Activated CD4-positive, alpha-beta T cell treated with anti-CD3 and anti-CD28 coated beads for 36 hours (primary cell): ENCODE results near the gene ZNF281. TPM values are rescaled to one million over a fixed set of nuclear protein-coding genes. Genes with fewer than 3 reads are reported as not detected.
A peak's percentile ranks its signal among the peaks of the same experiment; 100 is the strongest.

Source experiments
- ATAC-seq: fragments of 200-7000 bp; cut with Tn5 transposase; one replicate; pipeline ENCODE4 v1.10.0; 2021; ENCODE audit warnings: mild to moderate bottlenecking, moderate library complexity
- CTCF ChIA-PET: fragments of 350-600 bp; sonication (Branson Sonifier 250); formaldehyde crosslinking; loops from one replicate; lab custom pipeline; 2021; ENCODE audit warnings: antibody characterized with exemption; lab: Charles Lee
- POLR2A ChIA-PET: fragments of 350-600 bp; sonication (Branson Sonifier 250); formaldehyde crosslinking; loops from one replicate; lab custom pipeline; 2021; ENCODE audit warnings: antibody characterized with exemption, inconsistent platforms; lab: Charles Lee
- DNase-seq: peaks from one replicate; pipeline ENCODE4 v3.0.0-alpha.2; 2020
- H3K27ac Mint-ChIP-seq: one replicate; pipeline ENCODE4 v1.8.0; 2021; ENCODE audit warnings: mixed read lengths
- H3K27me3 Mint-ChIP-seq: one replicate; pipeline ENCODE4 v1.8.0; 2021; ENCODE audit warnings: mixed read lengths
- H3K36me3 Mint-ChIP-seq: one replicate; pipeline ENCODE4 v1.8.0; 2021; ENCODE audit warnings: low read depth, mixed read lengths
- H3K4me1 Mint-ChIP-seq: one replicate; pipeline ENCODE4 v1.8.0; 2021; ENCODE audit warnings: mixed read lengths
- H3K4me3 Mint-ChIP-seq: one replicate; pipeline ENCODE4 v1.8.0; 2021; ENCODE audit warnings: mild to moderate bottlenecking, moderate library complexity, mixed read lengths
- H3K9me3 Mint-ChIP-seq: one replicate; pipeline ENCODE4 v1.8.0; 2021; ENCODE audit warnings: low read depth, mixed read lengths
- intact Hi-C, 2 experiments: fragments of 100-400 bp; cut with DNase I in 1 of 2; cut with micrococcal nuclease in 1 of 2; formaldehyde crosslinking; loops; one replicate each; pipeline versions ENCODE4 v1.14.2 to v1.15.1; 2022 to 2024; cut with DNase I, micrococcal nuclease
- total RNA-seq, 2 experiments: library from RNA; stranded (reverse); gene quantifications; one replicate each; pipeline ENCODE4 v1.2.3, GENCODE V29; 2021

Gene ZNF281
- total RNA-seq, 2 experiments from 2014 or later: 10.8 to 13.5 TPM

DNA sequence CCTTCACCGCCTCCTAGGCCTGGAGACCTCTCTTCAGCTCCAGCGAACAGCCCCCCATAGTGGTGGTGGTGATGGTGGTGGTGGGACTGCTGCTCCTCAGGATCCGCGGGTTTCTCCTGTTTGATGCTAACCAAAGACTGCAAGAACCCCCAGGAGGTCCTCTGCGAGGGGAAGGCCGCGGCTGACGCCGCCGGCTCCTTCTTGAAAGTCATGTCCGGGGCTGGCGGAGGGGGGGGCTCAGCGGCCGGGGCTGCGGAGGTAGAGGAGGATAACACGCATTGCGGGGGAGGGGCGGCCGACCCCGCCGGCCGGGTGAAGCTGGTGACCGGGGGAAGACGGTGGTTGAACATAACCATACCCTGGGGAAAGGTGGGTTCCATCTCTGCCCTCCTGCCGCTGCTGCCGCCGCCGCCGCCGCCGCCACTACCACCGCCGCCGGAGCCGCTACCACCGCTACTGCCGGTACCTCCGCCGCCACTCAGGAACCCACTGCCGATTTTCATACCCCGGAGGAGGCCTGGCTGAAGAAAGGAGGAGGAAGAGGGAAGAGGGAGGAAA lies 554 bp downstream of the ZNF281 start:
- Mint-ChIP-seq H3K4me3 (peak overlapping the region; percentile 80), H3K4me1 (peaks cover 49% of the 10 kb centered on the region), H3K27me3 (no peaks in the 10 kb centered on the region), H3K27ac (peak overlapping the region; percentile 93), H3K9me3 (no peaks in the 10 kb centered on the region), H3K36me3 (peaks cover 41% of the 10 kb centered on the region)
- intact Hi-C loops: loop anchor here (5.0 to 10.0 kb wide), 2 partner anchors 38 to 616 kb away; partner anchors contain the start of gene KIF21B (in 1 of the 2)
- DNase-seq (peak; percentile 60), ATAC-seq (peak; percentile 28)
- ChIA-PET CTCF (interaction anchor here (1.0 kb wide), 1 partner anchor 60 kb away, joined by 3 read pairs; no protein-coding TSS in a partner anchor), POLR2A (no interaction called here)

DNA sequence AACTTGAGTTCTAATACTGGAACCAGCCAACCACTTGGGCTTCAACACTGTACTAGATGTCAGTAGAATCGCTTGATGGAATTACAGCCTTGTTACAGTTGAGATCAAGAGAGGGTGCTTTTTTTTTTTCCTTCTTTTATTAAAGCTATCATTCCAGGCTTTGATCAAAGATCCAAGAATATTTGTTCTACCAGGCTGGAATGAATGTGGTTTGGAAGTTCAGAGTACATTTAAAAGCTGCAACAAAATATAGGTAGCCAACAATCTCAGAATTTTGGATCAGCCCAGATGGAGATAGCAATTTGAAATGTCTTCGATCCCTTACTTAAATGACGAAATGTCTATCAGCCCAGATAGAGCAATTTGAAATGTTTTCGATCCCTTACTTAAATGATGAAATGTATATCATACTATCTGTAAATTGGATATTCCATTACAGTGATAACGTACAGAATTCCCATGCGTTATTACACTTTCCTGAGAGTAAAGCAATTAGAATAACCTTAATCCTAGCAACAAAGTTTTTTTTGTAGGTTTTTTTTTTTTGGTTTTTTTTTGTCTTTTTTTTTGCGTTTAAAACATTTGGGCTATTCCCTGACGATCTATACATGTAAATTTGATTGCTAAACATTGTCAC lies 3.6 kb downstream of the ZNF281 start:
- Mint-ChIP-seq H3K27ac (no peak overlapping the region), H3K4me3 (peak overlapping the region; percentile 3), H3K4me1 (peaks cover 56% of the 10 kb centered on the region), H3K9me3 (no peaks in the 10 kb centered on the region), H3K27me3 (no peaks in the 10 kb centered on the region), H3K36me3 (peaks cover 54% of the 10 kb centered on the region)
- no peak for ATAC-seq
- no peak for DNase-seq
- CTCF ChIA-PET: no interaction called here
- intact Hi-C loops: loop anchor here (5.0 to 10.0 kb wide), 2 partner anchors 41 to 619 kb away; partner anchors contain the start of gene KIF21B (in 1 of the 2)
- POLR2A ChIA-PET: interaction anchor here (0.6 kb wide), 1 partner anchor 31 kb away, joined by 3 read pairs; no protein-coding TSS in a partner anchor

DNA sequence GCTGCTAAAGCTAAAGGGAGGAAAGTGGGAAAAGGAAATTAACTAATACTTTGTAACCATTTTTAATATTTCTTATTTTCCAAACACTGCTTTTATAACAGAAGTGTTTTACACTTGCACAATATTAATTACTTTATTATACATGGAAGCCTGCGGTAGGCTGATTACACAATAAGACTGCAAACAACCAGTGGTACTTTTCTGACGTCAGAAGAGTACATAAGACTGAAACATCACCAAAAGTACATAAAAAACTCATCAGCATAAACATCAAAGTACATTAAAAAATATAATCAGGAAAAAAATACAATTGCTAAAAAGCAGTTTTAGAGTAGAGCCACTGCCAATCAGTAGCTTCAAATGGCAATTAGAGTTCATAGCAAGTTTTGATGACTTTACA lies 4.6 kb downstream of the ZNF281 start:
- Mint-ChIP-seq H3K4me1 (peaks cover 51% of the 10 kb centered on the region), H3K4me3 (no peak overlapping the region), H3K27me3 (no peaks in the 10 kb centered on the region), H3K9me3 (no peaks in the 10 kb centered on the region), H3K27ac (no peak overlapping the region), H3K36me3 (peaks cover 54% of the 10 kb centered on the region)
- ATAC-seq (no peak), DNase-seq (no peak)
- CTCF ChIA-PET: interaction anchor here (0.6 to 1.2 kb wide), 2 partner anchors 62 to 122 kb away, joined by 3 read pairs; no protein-coding TSS in a partner anchor
- intact Hi-C loops: loop anchor here (5.0 to 10.0 kb wide), 2 partner anchors 42 to 620 kb away; partner anchors contain the start of gene KIF21B (in 1 of the 2)
- POLR2A ChIA-PET: no interaction called here

- H3K27ac Mint-ChIP-seq: no peak overlapping the region
- DNase-seq: no peak
- H3K36me3 Mint-ChIP-seq: peaks cover 33% of the 10 kb centered on the region
- H3K27me3 Mint-ChIP-seq: no peaks in the 10 kb centered on the region
- peaks cover 33% of the 10 kb centered on the region for H3K4me1 Mint-ChIP-seq
- H3K9me3 Mint-ChIP-seq: no peaks in the 10 kb centered on the region
- no peak overlapping the region for H3K4me3 Mint-ChIP-seq
- intact Hi-C loops: loop anchor here in 1 of 2 experiments (10.0 kb wide), 1 partner anchor 623 kb away; the partner anchor contains the start of gene KIF21B
- POLR2A ChIA-PET: no interaction called here
- ATAC-seq: no peak
- CTCF ChIA-PET: interaction anchor here (1.0 to 2.2 kb wide), 2 partner anchors 16 to 38 kb away, joined by 3 to 8 read pairs; no protein-coding TSS in a partner anchor
Measured at GRCh38 chr1:200401708-200402107, 8.1 kb downstream of the ZNF281 start.

DNA sequence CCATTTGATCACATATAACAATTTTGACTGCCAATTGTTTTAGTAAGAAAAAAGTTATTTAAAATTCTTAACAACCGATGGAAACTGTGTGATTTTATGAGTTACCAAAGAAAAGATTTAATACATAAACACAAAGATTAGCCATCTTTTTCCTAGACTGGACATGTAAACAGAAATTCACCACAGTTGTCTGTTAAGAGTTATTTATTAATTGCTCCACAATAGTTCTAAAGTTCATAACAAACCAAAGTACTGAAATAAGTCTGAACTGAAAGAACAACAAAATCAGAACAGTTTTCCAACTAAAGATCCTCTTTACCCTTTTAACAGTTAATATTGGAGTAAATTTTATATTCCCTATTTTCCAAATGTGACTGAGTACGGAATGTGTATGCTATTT lies 8.6 kb downstream of the ZNF281 start:
- Mint-ChIP-seq H3K4me1 (peaks cover 29% of the 10 kb centered on the region), H3K27me3 (no peaks in the 10 kb centered on the region), H3K4me3 (no peak overlapping the region), H3K36me3 (peaks cover 29% of the 10 kb centered on the region), H3K9me3 (no peaks in the 10 kb centered on the region), H3K27ac (no peak overlapping the region)
- DNase-seq (no peak), ATAC-seq (no peak)
- ChIA-PET CTCF (interaction anchor here (1.0 to 2.2 kb wide), 2 partner anchors 16 to 39 kb away, joined by 3 to 8 read pairs; no protein-coding TSS in a partner anchor), POLR2A (no interaction called here)
- intact Hi-C loops: loop anchor here in 1 of 2 experiments (10.0 kb wide), 1 partner anchor 624 kb away; the partner anchor contains the start of gene KIF21B

- ChIA-PET CTCF (interaction anchor here (0.6 to 2.2 kb wide), 3 partner anchors 15 to 156 kb away, joined by 3 to 8 read pairs (median 3); no protein-coding TSS in a partner anchor), POLR2A (no interaction called here)
- no peak for ATAC-seq
- H3K9me3 Mint-ChIP-seq: no peaks in the 10 kb centered on the region
- H3K4me1 Mint-ChIP-seq: peaks cover 22% of the 10 kb centered on the region
- intact Hi-C loops: loop anchor here in 1 of 2 experiments (10.0 kb wide), 1 partner anchor 624 kb away; the partner anchor contains the start of gene KIF21B
- H3K4me3 Mint-ChIP-seq: no peak overlapping the region
- peaks cover 21% of the 10 kb centered on the region for H3K36me3 Mint-ChIP-seq
- no peak for DNase-seq
- H3K27me3 Mint-ChIP-seq: no peaks in the 10 kb centered on the region
- no peak overlapping the region for H3K27ac Mint-ChIP-seq
Measured at GRCh38 chr1:200400556-200400955, 9.3 kb downstream of the ZNF281 start.

GRCh38 chr1:200399860-200400259 lies 10.0 kb downstream of the ZNF281 start:
- POLR2A ChIA-PET: no interaction called here

GRCh38 chr1:200398373-200398772 lies 11.5 kb downstream of the ZNF281 start:
- no peaks in the 10 kb centered on the region for H3K9me3 Mint-ChIP-seq
- no peak overlapping the region for H3K4me3 Mint-ChIP-seq
- DNase-seq (no peak), ATAC-seq (no peak)
- H3K27me3 Mint-ChIP-seq: no peaks in the 10 kb centered on the region
- CTCF ChIA-PET: interaction anchor here (1.5 kb wide), 1 partner anchor 17 kb away, joined by 3 read pairs; no protein-coding TSS in a partner anchor
- intact Hi-C loops: no loop called here
- POLR2A ChIA-PET: no interaction called here
- no peak overlapping the region for H3K27ac Mint-ChIP-seq
- H3K36me3 Mint-ChIP-seq: peaks cover 14% of the 10 kb centered on the region
- H3K4me1 Mint-ChIP-seq: peaks cover 16% of the 10 kb centered on the region

More at GRCh38 chr1:200399860-200400259, 10.0 kb downstream of the ZNF281 start:
- DNase-seq (no peak), ATAC-seq (no peak)
- H3K4me3 Mint-ChIP-seq: no peak overlapping the region
- peaks cover 19% of the 10 kb centered on the region for H3K36me3 Mint-ChIP-seq
- H3K27me3 Mint-ChIP-seq: no peaks in the 10 kb centered on the region
- CTCF ChIA-PET: interaction anchor here (1.5 to 2.2 kb wide), 2 partner anchors 14 to 19 kb away, joined by 3 to 8 read pairs; no protein-coding TSS in a partner anchor
- intact Hi-C loops: loop anchor here in 1 of 2 experiments (10.0 kb wide), 1 partner anchor 625 kb away; the partner anchor contains the start of gene KIF21B
- no peaks in the 10 kb centered on the region for H3K9me3 Mint-ChIP-seq
- peaks cover 18% of the 10 kb centered on the region for H3K4me1 Mint-ChIP-seq
- no peak overlapping the region for H3K27ac Mint-ChIP-seq

GRCh38 chr1:200392625-200393185 lies 17.1 kb downstream of the ZNF281 start:
- Mint-ChIP-seq H3K27me3 (no peaks in the 10 kb centered on the region), H3K4me1 (peaks cover 3% of the 10 kb centered on the region), H3K27ac (no peak overlapping the region), H3K4me3 (no peak overlapping the region), H3K36me3 (peaks cover 4% of the 10 kb centered on the region), H3K9me3 (no peaks in the 10 kb centered on the region)
- ATAC-seq: no peak
- ChIA-PET POLR2A (no interaction called here), CTCF (no interaction called here)
- DNase-seq: no peak
- intact Hi-C loops: no loop called here

DNA sequence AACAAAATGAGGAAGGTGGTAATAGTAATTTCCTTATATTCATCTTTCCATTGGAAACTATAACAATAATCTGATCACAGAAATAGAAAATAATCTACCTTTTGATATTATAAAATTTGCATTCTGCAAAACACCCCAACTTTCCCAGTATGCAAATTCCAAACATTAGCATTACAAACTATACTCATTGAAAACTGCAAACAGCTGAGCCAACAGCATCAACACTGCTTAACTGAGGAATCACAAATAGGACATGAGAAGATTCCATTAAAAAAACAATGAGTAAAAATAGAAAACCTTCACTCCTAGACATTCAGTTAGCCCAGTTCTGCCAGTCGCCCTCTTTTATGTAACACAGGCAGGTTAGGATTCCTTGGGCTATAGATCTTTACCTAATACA lies 18.1 kb downstream of the ZNF281 start:
- no peak overlapping the region for H3K4me3 Mint-ChIP-seq
- no peaks in the 10 kb centered on the region for H3K27me3 Mint-ChIP-seq
- CTCF ChIA-PET: no interaction called here
- DNase-seq (no peak), ATAC-seq (no peak)
- peaks cover 3% of the 10 kb centered on the region for H3K36me3 Mint-ChIP-seq
- H3K9me3 Mint-ChIP-seq: no peaks in the 10 kb centered on the region
- peaks cover 3% of the 10 kb centered on the region for H3K4me1 Mint-ChIP-seq
- intact Hi-C loops: no loop called here
- POLR2A ChIA-PET: no interaction called here
- H3K27ac Mint-ChIP-seq: no peak overlapping the region

- Mint-ChIP-seq H3K27me3 (no peaks in the 10 kb centered on the region), H3K4me1 (peaks cover 3% of the 10 kb centered on the region), H3K9me3 (no peaks in the 10 kb centered on the region), H3K27ac (no peak overlapping the region), H3K4me3 (no peak overlapping the region), H3K36me3 (peaks cover 3% of the 10 kb centered on the region)
- ChIA-PET POLR2A (no interaction called here), CTCF (no interaction called here)
- DNase-seq (no peak), ATAC-seq (no peak)
- intact Hi-C loops: no loop called here
Measured at GRCh38 chr1:200388791-200389190, 21.0 kb downstream of the ZNF281 start.
